Trophoblast cell (in vitro differentiated cells and primary cell): ENCODE data around the gene PRDM11.

Source experiments
- DNase-seq, 2 donors: peaks; one replicate each; pipeline ENCODE4 v3.0.0-alpha.2; 2016
- H2AFZ ChIP-seq: 2 replicates; pipeline ENCODE4 v1.6.1; 2013; ENCODE audit warnings: low read length, moderate library complexity, mild to moderate bottlenecking; ENCODE audit not compliant: insufficient read depth, poor library complexity
- H2AK5ac ChIP-seq: 2 replicates; pipeline ENCODE4 v1.6.1; 2013; ENCODE audit warnings: mild to moderate bottlenecking, low read length
- H2BK120ac ChIP-seq: 2 replicates; pipeline ENCODE4 v1.6.1; 2013; ENCODE audit warnings: low read length, mild to moderate bottlenecking, moderate library complexity; ENCODE audit not compliant: insufficient read depth, poor library complexity
- H2BK12ac ChIP-seq: 2 replicates; pipeline ENCODE4 v1.6.1; 2013; ENCODE audit warnings: mild to moderate bottlenecking, low read length, moderate library complexity
- H2BK5ac ChIP-seq: 2 replicates; pipeline ENCODE4 v1.6.1; 2013; ENCODE audit warnings: low read length, low read depth, moderate library complexity, mild to moderate bottlenecking; ENCODE audit not compliant: poor library complexity
- H3K14ac ChIP-seq: 2 replicates; pipeline ENCODE4 v1.6.1; 2013; ENCODE audit warnings: mild to moderate bottlenecking, low read length
- H3K18ac ChIP-seq: 2 replicates; pipeline ENCODE4 v1.6.1; 2013; ENCODE audit warnings: mild to moderate bottlenecking, low read length
- H3K23ac ChIP-seq: 2 replicates; pipeline ENCODE4 v1.6.1; 2013; ENCODE audit warnings: low read length
- H3K27ac ChIP-seq: 2 replicates; pipeline ENCODE4 v1.5.1; 2013; ENCODE audit warnings: low read depth, mild to moderate bottlenecking, inconsistent platforms, low read length, moderate library complexity
- H3K27me3 ChIP-seq: 2 replicates; pipeline ENCODE4 v1.6.1; 2013; ENCODE audit warnings: inconsistent platforms, mild to moderate bottlenecking, low read length, moderate library complexity; ENCODE audit not compliant: insufficient read depth
- H3K36me3 ChIP-seq, 2 experiments: 1 replicate in 1 of 2; 2 replicates in 1 of 2; pipeline ENCODE4 v1.6.1; 2013; ENCODE audit warnings: low read length in 2 of 2, mild to moderate bottlenecking in 2 of 2, moderate library complexity in 1 of 2; ENCODE audit not compliant: insufficient read depth in 2 of 2, control insufficient read depth in 1 of 2
- H3K4ac ChIP-seq: 2 replicates; pipeline ENCODE4 v1.6.1; 2013; ENCODE audit warnings: low read depth, mild to moderate bottlenecking, low read length, moderate library complexity
- H3K4me1 ChIP-seq, 2 experiments: 1 replicate in 1 of 2; 2 replicates in 1 of 2; pipeline ENCODE4 v1.6.1; 2013; ENCODE audit warnings: low read length in 2 of 2, mild to moderate bottlenecking in 2 of 2, moderate library complexity in 1 of 2; ENCODE audit not compliant: insufficient read depth in 2 of 2, control insufficient read depth in 1 of 2
- H3K4me2 ChIP-seq: 2 replicates; pipeline ENCODE4 v1.6.1; 2013; ENCODE audit warnings: inconsistent platforms, mild to moderate bottlenecking, low read length, moderate library complexity
- H3K4me3 ChIP-seq: 2 replicates; pipeline ENCODE4 v1.5.1; 2013; ENCODE audit warnings: mild to moderate bottlenecking, low read depth, low read length, inconsistent platforms
- H3K79me1 ChIP-seq: one replicate; pipeline ENCODE4 v1.6.1; 2013; ENCODE audit warnings: low read length
- H3K79me2 ChIP-seq: 2 replicates; pipeline ENCODE4 v1.6.1; 2013; ENCODE audit warnings: low read length, mild to moderate bottlenecking; ENCODE audit not compliant: control insufficient read depth, insufficient read depth, poor library complexity
- H3K9ac ChIP-seq: 2 replicates; pipeline ENCODE4 v1.6.1; 2013; ENCODE audit warnings: mild to moderate bottlenecking, low read length
- H3K9me3 ChIP-seq: 2 replicates; pipeline ENCODE4 v1.6.1; 2013; ENCODE audit warnings: low read depth, mild to moderate bottlenecking, control low read depth, inconsistent platforms, low read length; ENCODE audit not compliant: insufficient read depth
- H4K12ac ChIP-seq: 2 replicates; pipeline ENCODE4 v1.6.1; 2013; ENCODE audit warnings: low read depth, mild to moderate bottlenecking, low read length, moderate library complexity
- H4K8ac ChIP-seq: 2 replicates; pipeline ENCODE4 v1.6.1; 2013; ENCODE audit warnings: low read depth, mild to moderate bottlenecking, low read length, moderate library complexity
- H4K91ac ChIP-seq: one replicate; pipeline ENCODE4 v1.6.1; 2013; ENCODE audit warnings: low read depth, mild to moderate bottlenecking, low read length, moderate library complexity
- WGBS: extraction: QIAGEN DNeasy Blood & Tissue Kit; methylation state at CpG from one replicate; pipeline ENCODE4 v1.1.7; 2013; ENCODE audit warnings: missing lambda C conversion rate; ENCODE audit not compliant: insufficient read length, insufficient coverage; ENCODE audit errors: extremely low coverage; 5-methylcytosine and 5-hydroxymethylcytosine counted together

Gene PRDM11

GRCh38 chr11:45233804-45234170 is 87.3 kb downstream of the PRDM11 start:
- H3K79me1 ChIP-seq = no peaks in the 10 kb centered on the region

GRCh38 chr11:45234306-45235006 is 88.0 kb downstream of the PRDM11 start:
- Histone ChIP-seq H4K8ac (no peak overlapping the region), H3K27ac (no peak overlapping the region), H3K18ac (no peak overlapping the region), H2BK5ac (no peak overlapping the region), H3K4me2 (no peak overlapping the region), H2BK120ac (no peak overlapping the region), H3K4me3 (no peak overlapping the region), H2AK5ac (no peak overlapping the region), H4K12ac (no peak overlapping the region), H3K23ac (no peak overlapping the region), H3K79me1 (no peaks in the 10 kb centered on the region), H3K79me2 (no peaks in the 10 kb centered on the region), H3K9me3 (no peaks in the 10 kb centered on the region), H3K36me3 (no peaks in the 10 kb centered on the region), H2BK12ac (no peak overlapping the region), H3K4me1 (no peaks in the 10 kb centered on the region), H3K27me3 (no peaks in the 10 kb centered on the region), H3K4ac (no peak overlapping the region), H3K9ac (peak overlapping the region; percentile 7), H3K14ac (no peak overlapping the region), H4K91ac (no peak overlapping the region), H2AFZ (no peak overlapping the region)
- no peak for DNase-seq
- WGBS = no CpG with 5 or more reads among the region's 15 CpGs

More at GRCh38 chr11:45233804-45234170, 87.3 kb downstream of the PRDM11 start:
- H2BK5ac ChIP-seq = no peak overlapping the region
- no peaks in the 10 kb centered on the region for H3K79me2 ChIP-seq
- no peak overlapping the region for H3K23ac ChIP-seq
- H3K36me3 ChIP-seq = no peaks in the 10 kb centered on the region
- no peak overlapping the region for H3K18ac ChIP-seq
- H3K4me3 ChIP-seq = no peak overlapping the region
- no peak overlapping the region for H4K12ac ChIP-seq
- no peak overlapping the region for H2AK5ac ChIP-seq
- no peaks in the 10 kb centered on the region for H3K4me1 ChIP-seq
- H3K4ac ChIP-seq = no peak overlapping the region
- no CpG with 5 or more reads among the region's 14 CpGs for WGBS
- no peak overlapping the region for H3K9ac ChIP-seq
- no peak overlapping the region for H4K91ac ChIP-seq
- H2BK120ac ChIP-seq = no peak overlapping the region
- no peaks in the 10 kb centered on the region for H3K27me3 ChIP-seq
- H3K27ac ChIP-seq = no peak overlapping the region
- no peaks in the 10 kb centered on the region for H3K9me3 ChIP-seq
- no peak overlapping the region for H3K4me2 ChIP-seq
- no peak overlapping the region for H2AFZ ChIP-seq
- DNase-seq = no peak
- H2BK12ac ChIP-seq = no peak overlapping the region
- no peak overlapping the region for H3K14ac ChIP-seq
- no peak overlapping the region for H4K8ac ChIP-seq

GRCh38 chr11:45237711-45238315 is 91.4 kb downstream of the PRDM11 start:
- Histone ChIP-seq H3K4me1 (no peaks in the 10 kb centered on the region), H3K18ac (no peak overlapping the region), H3K27ac (no peak overlapping the region), H3K27me3 (no peaks in the 10 kb centered on the region), H2BK120ac (no peak overlapping the region), H3K79me2 (no peaks in the 10 kb centered on the region), H3K36me3 (no peaks in the 10 kb centered on the region), H4K8ac (no peak overlapping the region), H3K23ac (no peak overlapping the region), H3K14ac (no peak overlapping the region), H3K9ac (no peak overlapping the region), H3K4me2 (no peak overlapping the region), H4K12ac (no peak overlapping the region), H2AFZ (no peak overlapping the region), H4K91ac (no peak overlapping the region), H2BK5ac (no peak overlapping the region), H3K9me3 (no peaks in the 10 kb centered on the region), H3K4ac (no peak overlapping the region), H3K79me1 (no peaks in the 10 kb centered on the region), H2AK5ac (no peak overlapping the region), H3K4me3 (no peak overlapping the region), H2BK12ac (no peak overlapping the region)
- no CpG with 5 or more reads among the region's 4 CpGs for WGBS
- no peak for DNase-seq

- H4K91ac ChIP-seq = no peak overlapping the region
- H3K9me3 ChIP-seq = no peaks in the 10 kb centered on the region
- DNase-seq = peak; percentile 19 to 23
- H3K36me3 ChIP-seq = no peaks in the 10 kb centered on the region
- H3K4me1 ChIP-seq = no peaks in the 10 kb centered on the region
- H2BK5ac ChIP-seq = no peak overlapping the region
- no peak overlapping the region for H2BK120ac ChIP-seq
- H3K23ac ChIP-seq = no peak overlapping the region
- no peak overlapping the region for H3K4ac ChIP-seq
- no peak overlapping the region for H2BK12ac ChIP-seq
- no peak overlapping the region for H2AK5ac ChIP-seq
- no peak overlapping the region for H4K12ac ChIP-seq
- H4K8ac ChIP-seq = no peak overlapping the region
- WGBS = no CpG with 5 or more reads among the region's 3 CpGs
- no peak overlapping the region for H3K9ac ChIP-seq
- H3K14ac ChIP-seq = no peak overlapping the region
- H3K79me2 ChIP-seq = no peaks in the 10 kb centered on the region
- no peak overlapping the region for H3K4me3 ChIP-seq
- H2AFZ ChIP-seq = no peak overlapping the region
- H3K27ac ChIP-seq = no peak overlapping the region
- H3K4me2 ChIP-seq = no peak overlapping the region
- no peaks in the 10 kb centered on the region for H3K27me3 ChIP-seq
- H3K79me1 ChIP-seq = no peaks in the 10 kb centered on the region
- no peak overlapping the region for H3K18ac ChIP-seq
Observed at GRCh38 chr11:45238724-45239123, 92.3 kb downstream of the PRDM11 start.
